HG02885 (cell line): Measurements from ENCODE around the gene CACNB3.

Experiments used
- ATAC-seq: cut with Tn5 transposase; IDR thresholded peaks from one replicate; pipeline ENCODE4 v1.9.1; 2021; ENCODE audit warnings: mild to moderate bottlenecking; ENCODE audit not compliant: unreplicated experiment, poor library complexity

Gene CACNB3

DNA sequence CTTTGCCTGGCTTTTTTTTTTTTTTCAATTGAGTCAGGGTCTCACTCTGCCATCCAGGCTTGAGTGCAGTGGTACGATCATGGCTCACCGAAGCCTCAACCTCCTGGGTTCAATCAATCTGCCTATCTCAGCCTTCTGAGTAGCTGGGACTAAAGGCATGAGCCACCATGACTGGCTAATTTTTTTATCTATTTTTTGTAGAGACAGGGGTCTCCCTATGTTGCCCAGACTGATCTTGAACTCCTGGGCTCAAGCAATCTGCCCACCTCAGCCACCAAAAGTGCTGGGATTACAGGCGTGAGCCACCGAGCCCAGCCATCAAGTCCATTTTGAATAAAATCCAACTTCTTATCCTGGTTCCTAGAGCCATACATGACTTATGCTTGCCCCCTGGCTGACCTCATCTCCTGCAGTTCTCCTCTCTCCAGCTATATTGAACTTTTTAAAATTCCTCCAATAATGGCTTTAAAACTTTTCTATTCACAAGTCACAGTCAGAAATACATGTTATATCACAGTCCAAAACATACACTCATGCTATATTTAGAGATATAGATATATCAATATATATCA is 57.7 kb downstream of the CACNB3 start:
- no peak for ATAC-seq
